ENCODE measurements around the gene SLC52A3.

Gene SLC52A3

DNA sequence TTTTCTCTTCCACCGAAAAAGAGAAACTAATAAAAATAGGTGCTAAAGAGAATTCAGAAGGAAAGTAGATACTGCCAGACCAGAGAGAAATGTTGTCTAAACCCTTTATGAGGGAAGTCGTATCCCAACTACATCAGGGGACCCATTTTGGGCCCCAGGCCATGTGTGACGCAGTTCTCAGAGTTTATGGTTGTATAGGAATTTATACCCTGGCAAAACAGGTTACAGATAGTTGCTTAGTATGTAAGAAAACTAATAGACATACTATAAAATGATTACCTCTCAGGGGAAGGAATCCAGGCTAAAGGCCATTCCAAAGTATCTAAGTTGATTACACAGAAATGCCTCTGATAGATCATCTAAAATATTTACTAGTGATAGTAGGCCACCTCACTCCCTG lies 28.6 kb upstream of the SLC52A3 start:
- TF ChIP-seq, protein P1, sequence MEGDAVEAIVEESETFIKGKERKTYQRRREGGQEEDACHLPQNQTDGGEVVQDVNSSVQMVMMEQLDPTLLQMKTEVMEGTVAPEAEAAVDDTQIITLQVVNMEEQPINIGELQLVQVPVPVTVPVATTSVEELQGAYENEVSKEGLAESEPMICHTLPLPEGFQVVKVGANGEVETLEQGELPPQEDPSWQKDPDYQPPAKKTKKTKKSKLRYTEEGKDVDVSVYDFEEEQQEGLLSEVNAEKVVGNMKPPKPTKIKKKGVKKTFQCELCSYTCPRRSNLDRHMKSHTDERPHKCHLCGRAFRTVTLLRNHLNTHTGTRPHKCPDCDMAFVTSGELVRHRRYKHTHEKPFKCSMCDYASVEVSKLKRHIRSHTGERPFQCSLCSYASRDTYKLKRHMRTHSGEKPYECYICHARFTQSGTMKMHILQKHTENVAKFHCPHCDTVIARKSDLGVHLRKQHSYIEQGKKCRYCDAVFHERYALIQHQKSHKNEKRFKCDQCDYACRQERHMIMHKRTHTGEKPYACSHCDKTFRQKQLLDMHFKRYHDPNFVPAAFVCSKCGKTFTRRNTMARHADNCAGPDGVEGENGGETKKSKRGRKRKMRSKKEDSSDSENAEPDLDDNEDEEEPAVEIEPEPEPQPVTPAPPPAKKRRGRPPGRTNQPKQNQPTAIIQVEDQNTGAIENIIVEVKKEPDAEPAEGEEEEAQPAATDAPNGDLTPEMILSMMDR (IDR thresholded peaks at IDR 0.05; ENCODE audit: insufficient read depth, missing control alignments), result no peak
- FAIRE-seq, result no peak
- no peak for DNase-seq (ENCODE audit: insufficient read length, low spot score)

DNA sequence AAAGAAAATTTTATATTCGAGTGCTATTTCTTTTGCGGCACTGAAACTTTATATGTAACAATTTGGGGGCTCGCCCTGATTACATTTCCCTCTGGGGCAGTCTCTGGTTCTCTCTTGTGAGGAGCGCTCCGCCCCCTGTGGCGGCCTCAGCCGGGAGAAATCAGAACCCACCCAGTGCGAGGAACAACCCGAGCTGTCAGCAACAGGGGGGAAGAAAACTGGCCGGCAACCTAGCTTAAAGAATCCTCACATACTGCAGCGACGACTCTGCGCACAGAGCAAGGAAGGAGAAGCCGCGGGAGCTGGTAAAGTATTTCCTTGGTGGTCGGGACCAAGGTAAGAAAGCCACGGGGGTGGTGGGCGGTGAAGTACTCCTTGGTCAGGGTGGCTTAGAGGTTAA lies 23.9 kb upstream of the SLC52A3 start:
- FAIRE-seq (no peak), DNase-seq (ENCODE audit: insufficient read length, low spot score) (no peak)
- TF ChIP-seq, protein P1 (IDR thresholded peaks at IDR 0.05; ENCODE audit: insufficient read depth, missing control alignments), result no peak

DNA sequence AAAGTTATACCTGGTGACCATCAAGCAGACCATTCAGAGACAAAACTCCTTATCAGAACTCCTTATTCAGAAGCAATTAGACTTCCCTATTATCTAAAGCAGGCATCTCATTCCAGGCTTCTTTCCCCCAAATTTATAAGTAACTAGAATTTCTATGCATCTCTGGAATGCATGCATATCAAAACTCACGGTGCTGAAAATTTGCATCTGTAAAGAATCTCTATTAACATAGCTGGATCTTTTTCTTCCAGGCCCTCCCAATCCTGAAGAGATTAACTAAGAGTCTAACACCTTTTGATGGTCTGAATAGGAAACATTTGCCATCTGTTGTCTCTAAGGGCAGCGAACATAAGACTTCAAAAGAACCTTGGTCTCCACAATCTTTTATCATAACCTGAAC lies 22.8 kb upstream of the SLC52A3 start:
- DNase-seq (ENCODE audit: insufficient read length, low spot score) (no peak), FAIRE-seq (no peak)
- TF ChIP-seq, protein P1 (IDR thresholded peaks at IDR 0.05; ENCODE audit: insufficient read depth, missing control alignments), result no peak

DNA sequence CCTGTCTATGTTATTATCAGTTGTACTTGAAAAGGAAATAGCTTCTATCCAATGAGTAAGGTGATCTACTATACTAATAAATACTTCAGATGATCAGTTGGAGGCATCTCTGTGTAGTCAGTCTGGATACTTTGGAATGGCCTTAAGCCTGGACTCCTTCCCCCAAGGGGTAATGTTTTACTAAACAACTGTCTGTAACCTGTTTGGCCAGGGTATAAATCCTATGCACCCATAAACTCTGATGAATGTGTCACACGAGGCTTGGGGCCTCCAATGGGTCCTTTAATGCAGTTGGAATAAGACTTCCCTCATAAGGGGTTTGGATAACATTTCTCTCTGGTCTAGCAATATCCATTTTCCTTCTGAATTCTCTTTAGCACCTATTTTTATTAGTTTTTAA lies 19.5 kb upstream of the SLC52A3 start:
- TF ChIP-seq, protein P1 (IDR thresholded peaks at IDR 0.05; ENCODE audit: insufficient read depth, missing control alignments), result no peak
- FAIRE-seq (no peak), DNase-seq (ENCODE audit: insufficient read length, low spot score) (no peak)

DNA sequence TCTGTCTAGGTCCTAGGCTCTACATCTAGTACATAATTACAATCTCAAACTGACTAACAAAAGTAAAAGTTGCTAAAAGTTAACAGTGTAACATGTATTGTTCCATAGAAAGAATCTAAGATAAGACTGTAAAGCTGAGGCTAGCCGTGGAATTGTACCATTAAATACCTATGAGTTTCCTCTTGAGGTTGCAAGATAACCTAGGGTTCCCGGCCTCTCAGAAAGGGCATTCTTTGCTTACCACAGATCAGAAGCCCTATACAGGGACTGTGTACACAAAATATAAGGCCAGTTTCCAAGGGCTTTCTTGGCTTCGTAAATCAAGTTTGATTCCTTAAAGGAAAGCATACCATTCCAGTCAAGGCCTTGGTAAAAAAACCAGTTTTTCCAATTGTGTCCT lies 11.5 kb upstream of the SLC52A3 start:
- DNase-seq (ENCODE audit: insufficient read length, low spot score), result no peak
- TF ChIP-seq, protein P1 (IDR thresholded peaks at IDR 0.05; ENCODE audit: insufficient read depth, missing control alignments), result no peak
- FAIRE-seq, result no peak

DNA sequence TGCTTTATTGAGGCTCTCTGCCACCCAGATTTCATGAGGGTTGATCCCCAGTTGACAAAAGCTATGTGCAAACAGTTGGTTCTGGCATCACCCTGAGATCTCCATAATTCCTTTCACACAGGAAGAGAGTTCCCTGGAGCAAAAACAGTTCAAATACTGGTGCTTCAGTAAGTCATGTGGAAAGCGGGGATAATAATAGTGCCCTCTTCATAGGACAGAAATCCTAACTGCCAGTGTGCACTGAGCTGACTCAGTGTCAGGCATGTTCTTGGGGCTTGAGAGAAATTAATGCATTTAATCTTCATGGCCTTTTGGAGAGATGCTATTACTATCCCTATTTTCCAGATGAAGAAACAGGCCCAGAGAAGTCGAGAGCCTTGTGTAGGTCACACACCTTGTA lies 7.9 kb upstream of the SLC52A3 start:
- no peak for DNase-seq (ENCODE audit: insufficient read length, low spot score)
- FAIRE-seq, result no peak
- TF ChIP-seq, protein P1 (IDR thresholded peaks at IDR 0.05; ENCODE audit: insufficient read depth, missing control alignments), result no peak

DNA sequence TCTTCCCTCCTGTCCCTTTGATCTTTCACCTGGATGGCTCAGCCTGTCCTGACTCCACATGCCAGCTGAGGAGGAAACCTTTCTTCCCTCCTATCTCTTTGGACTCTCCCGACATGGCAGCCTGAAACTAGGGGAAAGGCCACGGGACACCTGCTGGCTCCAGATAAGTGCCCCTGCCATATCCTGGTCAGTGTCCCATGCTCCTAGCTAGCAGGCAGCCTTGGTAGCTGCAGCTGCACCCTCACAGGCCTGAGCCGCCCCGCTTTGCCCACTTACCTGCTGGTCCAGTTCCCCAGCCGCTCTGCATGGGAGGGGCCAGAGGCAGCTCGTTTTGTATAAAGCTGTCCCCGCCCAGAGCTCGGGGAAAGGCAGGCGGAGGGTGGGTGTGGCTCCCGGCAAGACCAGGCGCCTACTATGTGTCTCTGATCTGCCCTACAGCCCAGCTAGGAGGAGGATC lies 7.4 kb upstream of the SLC52A3 start:
- FAIRE-seq, result no peak
- no peak for DNase-seq (ENCODE audit: insufficient read length, low spot score)
- TF ChIP-seq, protein P1 (IDR thresholded peaks at IDR 0.05; ENCODE audit: insufficient read depth, missing control alignments), result no peak

All from D721Med (cell line).